Measurements from ENCODE around the gene DMRT1.
"Not testable (repeated sequence)": the region's sequence is repeated elsewhere in the genome, so short reads cannot be mapped to it uniquely, and the experiment has no call there.

The DMRT1 gene

GRCh38 chr9:972501-973294 is 131.2 kb downstream of the DMRT1 start:
- DNase-seq = no peak

GRCh38 chr9:973295-973834 is 131.9 kb downstream of the DMRT1 start:
- no peak for DNase-seq

- no peak for DNase-seq
Observed at GRCh38 chr9:974031-974995, 132.8 kb downstream of the DMRT1 start.

- no peak for DNase-seq
Observed at GRCh38 chr9:974996-975739, 133.7 kb downstream of the DMRT1 start.

GRCh38 chr9:975740-976257 is 134.3 kb downstream of the DMRT1 start:
- DNase-seq = no peak

- DNase-seq = no peak
Observed at GRCh38 chr9:976258-976942, 134.9 kb downstream of the DMRT1 start, which contains the start of gene DMRT3. TSS of gene DMRT3 (plus strand) at chr9:976655. CDS start at chr9:977002, 347 bp downstream.

- DNase-seq = no peak
Observed at GRCh38 chr9:976943-977837, 135.7 kb downstream of the DMRT1 start.

- DNase-seq = no peak
Observed at GRCh38 chr9:977838-978830, 136.6 kb downstream of the DMRT1 start.

GRCh38 chr9:979983-980382 is 138.5 kb downstream of the DMRT1 start:
- DNase-seq = no peak

- no peak for DNase-seq
Observed at GRCh38 chr9:980640-981039, 139.1 kb downstream of the DMRT1 start.

GRCh38 chr9:981491-981898 is 140.0 kb downstream of the DMRT1 start:
- no peak for DNase-seq

- DNase-seq = no peak
Observed at GRCh38 chr9:982394-983230, 141.1 kb downstream of the DMRT1 start.

- DNase-seq = no peak
Observed at GRCh38 chr9:994005-994404, 152.5 kb downstream of the DMRT1 start.

- no peak for DNase-seq
Observed at GRCh38 chr9:995192-995591, 153.7 kb downstream of the DMRT1 start.

- no peak for DNase-seq
Observed at GRCh38 chr9:995781-996180, 154.3 kb downstream of the DMRT1 start.

GRCh38 chr9:998299-999110 is 157.0 kb downstream of the DMRT1 start:
- DNase-seq = not testable (repeated sequence)

- no peak for DNase-seq
Observed at GRCh38 chr9:1001838-1002237, 160.3 kb downstream of the DMRT1 start.

GRCh38 chr9:1002678-1003077 is 161.2 kb downstream of the DMRT1 start:
- no peak for DNase-seq

All from activated effector memory CD4-positive, alpha-beta T cell treated with anti-CD3 and anti-CD28 coated beads, Interleukin-2, amount 50 U/mL, for 16 hours (primary cell).